ENCODE results near the gene STT3B.

- TF ChIP-seq CTCF (IDR thresholded peaks at IDR 0.05 in 4 of 5, conservative IDR thresholded peaks at IDR 0.05 in 1 of 5) (no peak), POLR2A (IDR thresholded peaks at IDR 0.05) (no peak)
Observed at GRCh38 chr3:31509147-31509728, 23.5 kb upstream of the STT3B start.
